HEK293 (cell line): ENCODE results near the gene ITPRID2.

Experiments
- BCL6B ChIP-seq: fragments of 450-650 bp; formaldehyde crosslinking; IDR thresholded peaks from 2 replicates; pipeline ENCODE4 v1.5.1; 2017; ENCODE audit warnings: missing biosample characterization, missing genetic modification characterization
- ZNF626 ChIP-seq: fragments of 450-650 bp; sonication (Bioruptor Pico); formaldehyde crosslinking; IDR thresholded peaks from 2 replicates; pipeline ENCODE4 v1.5.1; 2018; ENCODE audit warnings: missing biosample characterization, missing genetic modification characterization, inconsistent platforms
- ZNF629 ChIP-seq: fragments of 450-650 bp; formaldehyde crosslinking; IDR thresholded peaks from 2 replicates; pipeline ENCODE4 v1.5.1; 2017; ENCODE audit warnings: missing biosample characterization, missing genetic modification characterization

GRCh38 chr2:181892799-181893435 lies 1.4 kb downstream of the ITPRID2 start:
- TF ChIP-seq ZNF629 (tag by site-specific recombination) (no peak), BCL6B (no peak), ZNF626 (no peak)
